Measurements from ENCODE around the gene SUCLG1. TPM values are rescaled to one million over a fixed set of nuclear protein-coding genes. Genes with fewer than 3 reads are reported as not detected.
"Not testable (repeated sequence)": the region's sequence is repeated elsewhere in the genome, so short reads cannot be mapped to it uniquely, and the experiment has no call there.

SUCLG1 gene
- total RNA-seq, 1 experiment from 2014 or later, result 83.4 TPM

GRCh38 chr2:84417453-84418145 is 41.5 kb downstream of the SUCLG1 start:
- Histone ChIP-seq H3K4me1 (ENCODE audit: insufficient read depth, low read length) (no peaks in the 10 kb centered on the region), H4K20me1 (ENCODE audit: low read length) (no peaks in the 10 kb centered on the region), H3K36me3 (ENCODE audit: low read depth, low read length) (peaks cover 2% of the 10 kb centered on the region; the same call in 1 of the 2 replicates), H3K27ac (ENCODE audit: low read length) (no peak overlapping the region), H3K27me3 (ENCODE audit: low read length) (no peaks in the 10 kb centered on the region), H3K4me3 (ENCODE audit: low read length) (no peak overlapping the region), H3K9me2 (replicated peaks; ENCODE audit: low read length) (no peaks in the 10 kb centered on the region; the same call in 1 of the 2 replicates), H3K4me2 (ENCODE audit: low read length) (no peak overlapping the region), H2AFZ (ENCODE audit: low read length) (no peak overlapping the region), H3K9me3 (ENCODE audit: low read length) (no peaks in the 10 kb centered on the region), H3F3A (ENCODE audit: low read length, unreplicated experiment) (no peaks in the 10 kb centered on the region), H3K9ac (ENCODE audit: low read length) (no peak overlapping the region), H3K79me2 (ENCODE audit: low read length) (no peaks in the 10 kb centered on the region)
- DNase-seq, result peak; percentile 6
- no TSS peak for BruUV-seq (replicated peaks)
- intact Hi-C loops (cut with micrococcal nuclease), result no loop called here
- ChIA-PET CTCF (no interaction called here), POLR2A (ENCODE audit: unreplicated experiment) (no interaction called here)
- TF ChIP-seq CTCF (conservative IDR thresholded peaks at IDR 0.05; ENCODE audit: low read depth, low read length) (no peak), EZH2 (IDR thresholded peaks at IDR 0.05; ENCODE audit: low read length, unreplicated experiment) (no peak), EZH2phosphoT487 (IDR thresholded peaks at IDR 0.05; ENCODE audit: borderline replicate concordance, low read length) (no peak)
- ATAC-seq, result peak; percentile 22

GRCh38 chr2:84409531-84409930 is 49.5 kb downstream of the SUCLG1 start:
- CTCF ChIA-PET, result no interaction called here
- no peaks in the 10 kb centered on the region for H3F3A ChIP-seq (ENCODE audit: low read length, unreplicated experiment)
- H3K4me2 ChIP-seq (ENCODE audit: low read length), result no peak overlapping the region
- H4K20me1 ChIP-seq (ENCODE audit: low read length), result no peaks in the 10 kb centered on the region
- H3K36me3 ChIP-seq (ENCODE audit: low read depth, low read length), result no peaks in the 10 kb centered on the region
- no peaks in the 10 kb centered on the region for H3K79me2 ChIP-seq (ENCODE audit: low read length)
- no TSS peak for BruUV-seq (replicated peaks)
- peaks cover 19% of the 10 kb centered on the region for H3K27me3 ChIP-seq (ENCODE audit: low read length)
- no peaks in the 10 kb centered on the region for H3K4me1 ChIP-seq (ENCODE audit: insufficient read depth, low read length)
- H3K9me3 ChIP-seq (ENCODE audit: low read length), result no peaks in the 10 kb centered on the region
- POLR2A ChIA-PET (ENCODE audit: unreplicated experiment), result no interaction called here
- no peak for ATAC-seq
- TF ChIP-seq EZH2 (IDR thresholded peaks at IDR 0.05; ENCODE audit: low read length, unreplicated experiment), result no peak
- H3K4me3 ChIP-seq (ENCODE audit: low read length), result no peak overlapping the region
- intact Hi-C loops (cut with micrococcal nuclease), result no loop called here
- H2AFZ ChIP-seq (ENCODE audit: low read length), result no peak overlapping the region
- no peak overlapping the region for H3K9ac ChIP-seq (ENCODE audit: low read length)
- no peak for DNase-seq
- no peak overlapping the region for H3K27ac ChIP-seq (ENCODE audit: low read length)
- no peaks in the 10 kb centered on the region for H3K9me2 ChIP-seq (replicated peaks; ENCODE audit: low read length)

- POLR2A ChIA-PET (ENCODE audit: unreplicated experiment); H3K79me2 ChIP-seq (ENCODE audit: low read length); intact Hi-C loops (cut with micrococcal nuclease); H3K27ac ChIP-seq (ENCODE audit: low read length); H3K4me1 ChIP-seq (ENCODE audit: insufficient read depth, low read length); DNase-seq; H3K4me2 ChIP-seq (ENCODE audit: low read length); H3K9me3 ChIP-seq (ENCODE audit: low read length); BruUV-seq (replicated peaks); CTCF ChIA-PET; H2AFZ ChIP-seq (ENCODE audit: low read length); H4K20me1 ChIP-seq (ENCODE audit: low read length); H3K9me2 ChIP-seq (replicated peaks; ENCODE audit: low read length); H3F3A ChIP-seq (ENCODE audit: low read length, unreplicated experiment); H3K4me3 ChIP-seq (ENCODE audit: low read length); ATAC-seq; H3K36me3 ChIP-seq (ENCODE audit: low read depth, low read length); H3K9ac ChIP-seq (ENCODE audit: low read length): not testable (repeated sequence)
- H3K27me3 ChIP-seq (ENCODE audit: low read length), result peaks cover 33% of the 10 kb centered on the region
Measured at GRCh38 chr2:84402111-84402510, 57.0 kb downstream of the SUCLG1 start.

GRCh38 chr2:84399839-84400238 is 59.2 kb downstream of the SUCLG1 start:
- H3K4me3 ChIP-seq (ENCODE audit: low read length); ATAC-seq; H3K9ac ChIP-seq (ENCODE audit: low read length); H3K9me3 ChIP-seq (ENCODE audit: low read length); H3K4me2 ChIP-seq (ENCODE audit: low read length); H4K20me1 ChIP-seq (ENCODE audit: low read length); H3F3A ChIP-seq (ENCODE audit: low read length, unreplicated experiment); H3K36me3 ChIP-seq (ENCODE audit: low read depth, low read length); POLR2A ChIA-PET (ENCODE audit: unreplicated experiment); H3K4me1 ChIP-seq (ENCODE audit: insufficient read depth, low read length); H3K9me2 ChIP-seq (replicated peaks; ENCODE audit: low read length); H2AFZ ChIP-seq (ENCODE audit: low read length); CTCF ChIA-PET; intact Hi-C loops (cut with micrococcal nuclease); BruUV-seq (replicated peaks); H3K27ac ChIP-seq (ENCODE audit: low read length); DNase-seq; H3K79me2 ChIP-seq (ENCODE audit: low read length): not testable (repeated sequence)
- peaks cover 17% of the 10 kb centered on the region for H3K27me3 ChIP-seq (ENCODE audit: low read length)
